Thoracic aorta (tissue), 2 donors: Measurements from ENCODE around the gene COPG2. TPM values are rescaled to one million over a fixed set of nuclear protein-coding genes. Genes with fewer than 3 reads are reported as not detected.
A peak's percentile ranks its signal among the peaks of the same experiment; 100 is the strongest.

Source experiments
- ATAC-seq: fragments of 150-250 bp; one replicate; pipeline ENCODE4 v1.8.0; 2017; ENCODE audit warnings: low read depth; ENCODE audit not compliant: insufficient number of reproducible peaks, low FRiP score
- DNase-seq: peaks from one replicate; pipeline ENCODE4 v3.0.0-alpha.2; 2020; ENCODE audit warnings: low spot score
- H3K27ac ChIP-seq, 2 donors: fragments of 200-600 bp; sonication (generic); 1 replicate in 1 of 2; 2 replicates in 1 of 2; pipeline ENCODE4 v1.5.1; 2016; ENCODE audit warnings: mild to moderate bottlenecking in 2 of 2, moderate library complexity in 2 of 2
- H3K27me3 ChIP-seq: fragments of 200-600 bp; sonication (generic); replicated peaks from 2 replicates; pipeline ENCODE4 v1.6.0; 2016; ENCODE audit warnings: mild to moderate bottlenecking; ENCODE audit not compliant: insufficient read depth
- H3K36me3 ChIP-seq: fragments of 200-600 bp; sonication (generic); one replicate; pipeline ENCODE4 v1.5.1; 2016
- H3K4me1 ChIP-seq, 2 donors: fragments of 200-600 bp; sonication (generic); 1 replicate in 1 of 2; 2 replicates in 1 of 2; pipeline versions ENCODE4 v1.5.1 to v1.6.0; 2016; ENCODE audit warnings: low read depth in 2 of 2, mild to moderate bottlenecking in 1 of 2; ENCODE audit not compliant: control insufficient read depth in 1 of 2
- H3K4me3 ChIP-seq: fragments of 200-600 bp; sonication (generic); 2 replicates; pipeline ENCODE4 v1.5.1; 2016; ENCODE audit warnings: mild to moderate bottlenecking
- H3K9me3 ChIP-seq: fragments of 200-600 bp; sonication (generic); 2 replicates; pipeline ENCODE4 v1.5.1; 2016
- CTCF ChIP-seq: fragments of 200-600 bp; sonication (generic); IDR thresholded peaks from one replicate; pipeline ENCODE4 v1.5.1; 2019; ENCODE audit warnings: antibody characterized with exemption
- total RNA-seq, 2 donors: library from RNA; depleted of rRNA; stranded (reverse); fragments of >200 nt; gene quantifications; one replicate each; pipeline versions ENCODE4 v1.1.0 to v1.2.3, GENCODE V29; 2016

Gene COPG2
- total RNA-seq: 1 to 10 TPM; 8.8 to 9.5 TPM

- Histone ChIP-seq H3K4me1 (peaks cover 0 to 3% of the 10 kb centered on the region in 2 donors), H3K4me3 (peak within 1 kb of the TSS; percentile 86), H3K36me3 (no peaks in the 10 kb centered on the region), H3K27ac (peak within 1 kb of the TSS; percentile 60 to 71), H3K27me3 (no peaks in the 10 kb centered on the region), H3K9me3 (no peaks in the 10 kb centered on the region)
- ATAC-seq: peak; percentile 86
- TF ChIP-seq CTCF: no peak
- peak; percentile 54 for DNase-seq
Measured at GRCh38 chr7:130668258-130669084, at the start of gene COPG2. COPG2 (minus strand) TSS chr7:130668748; CDS start chr7:130668668, 80 bp downstream.

GRCh38 chr7:130712416-130712815 lies 43.9 kb upstream of the COPG2 start:
- Histone ChIP-seq H3K27ac (no peak overlapping the region), H3K4me1 (no peaks in the 10 kb centered on the region), H3K4me3 (no peak overlapping the region), H3K27me3 (no peaks in the 10 kb centered on the region), H3K36me3 (no peaks in the 10 kb centered on the region), H3K9me3 (no peaks in the 10 kb centered on the region)
- ATAC-seq (no peak), DNase-seq (no peak)
- no peak for TF ChIP-seq CTCF

GRCh38 chr7:130708766-130709165 lies 40.2 kb upstream of the COPG2 start:
- Histone ChIP-seq H3K36me3 (no peaks in the 10 kb centered on the region), H3K4me1 (no peaks in the 10 kb centered on the region), H3K27ac (no peak overlapping the region), H3K27me3 (no peaks in the 10 kb centered on the region), H3K9me3 (no peaks in the 10 kb centered on the region), H3K4me3 (no peak overlapping the region)
- DNase-seq (no peak), ATAC-seq (no peak)
- TF ChIP-seq CTCF: no peak

GRCh38 chr7:130708001-130708400 lies 39.5 kb upstream of the COPG2 start:
- no peaks in the 10 kb centered on the region for H3K9me3 ChIP-seq
- no peak for ATAC-seq
- no peak overlapping the region for H3K27ac ChIP-seq
- no peaks in the 10 kb centered on the region for H3K36me3 ChIP-seq
- DNase-seq: no peak
- H3K4me1 ChIP-seq: no peaks in the 10 kb centered on the region
- TF ChIP-seq CTCF: no peak
- H3K4me3 ChIP-seq: no peak overlapping the region
- H3K27me3 ChIP-seq: no peaks in the 10 kb centered on the region

- DNase-seq (no peak), ATAC-seq (no peak)
- Histone ChIP-seq H3K9me3 (no peaks in the 10 kb centered on the region), H3K27ac (no peak overlapping the region), H3K36me3 (no peaks in the 10 kb centered on the region), H3K27me3 (no peaks in the 10 kb centered on the region), H3K4me3 (no peak overlapping the region), H3K4me1 (no peaks in the 10 kb centered on the region)
- TF ChIP-seq CTCF: no peak
Measured at GRCh38 chr7:130703851-130704250, 35.3 kb upstream of the COPG2 start.
